HepG2 (cell line): Measurements from ENCODE around the gene BRAF. TPM values are rescaled to one million over a fixed set of nuclear protein-coding genes. Genes with fewer than 3 reads are reported as not detected.

Source experiments
- KIAA2018 ChIP-seq: sonication (generic); formaldehyde crosslinking; IDR thresholded peaks from 2 replicates; pipeline ENCODE4 v1.5.0; 2020; ENCODE audit warnings: mild to moderate bottlenecking, missing genetic modification reagents, borderline replicate concordance
- KLF13 ChIP-seq: sonication (generic); formaldehyde crosslinking; IDR thresholded peaks from 2 replicates; pipeline ENCODE4 v1.4.0; 2020; ENCODE audit warnings: mild to moderate bottlenecking, missing genetic modification reagents
- MTERF4 ChIP-seq: sonication (generic); formaldehyde crosslinking; IDR thresholded peaks from 2 replicates; pipeline ENCODE4 v1.8.0; 2023; ENCODE audit warnings: mild to moderate bottlenecking, missing genetic modification reagents
- NBN ChIP-seq: fragments of 450-650 bp; conservative IDR thresholded peaks from 2 replicates; pipeline ENCODE4 v1.6.1; 2017
- RBFOX2 ChIP-seq: fragments of 200-400 bp; formaldehyde crosslinking; IDR thresholded peaks from 2 replicates; pipeline ENCODE4 v1.6.1; 2017; ENCODE audit warnings: low read depth, mild to moderate bottlenecking, low read length
- SMAD1 ChIP-seq: sonication (generic); formaldehyde crosslinking; IDR thresholded peaks from 2 replicates; pipeline ENCODE4 v1.4.0; 2020; ENCODE audit warnings: missing genetic modification reagents, low read depth, mild to moderate bottlenecking, borderline replicate concordance
- ZNF431 ChIP-seq: sonication (generic); formaldehyde crosslinking; IDR thresholded peaks from 2 replicates; pipeline ENCODE4 v1.9.0; 2022; ENCODE audit warnings: missing genetic modification reagents, low read depth, mild to moderate bottlenecking, borderline replicate concordance
- ZNF468 ChIP-seq: sonication (generic); formaldehyde crosslinking; IDR thresholded peaks from 2 replicates; pipeline ENCODE4 v1.8.0; 2022; ENCODE audit warnings: mild to moderate bottlenecking, moderate library complexity, missing genetic modification reagents
- ZSCAN31 ChIP-seq: sonication (generic); formaldehyde crosslinking; IDR thresholded peaks from 2 replicates; pipeline ENCODE4 v1.5.0; 2020; ENCODE audit warnings: low read depth, mild to moderate bottlenecking, missing genetic modification reagents
- polyA plus RNA-seq, 8 experiments: library from polyadenylated mRNA; depleted of rRNA in 3 of 8; stranded (reverse) in 7 of 8; unstranded in 1 of 8; fragments of >200 nt; fragmentation: Illumina TruSeq in 4 of 8; extraction: Trizol in 4 of 8; gene quantifications; 2 replicates each; pipeline versions ENCODE4 v1.2.1 to v1.2.3, GENCODE V29; 2011 to 2016; ENCODE audit warnings: low read depth in 4 of 8, missing spikeins in 1 of 8, mixed read lengths in 1 of 8; ENCODE audit not compliant: insufficient read depth in 1 of 8
- total RNA-seq, 5 experiments: library from RNA; depleted of rRNA; stranded (reverse); fragments of >200 nt; fragmentation: Illumina TruSeq; extraction: Trizol; gene quantifications; 2 replicates each; pipeline ENCODE4 v1.2.3, GENCODE V29; 2016; ENCODE audit warnings: low read depth in 1 of 5
- TF ChIP-seq, protein P1 (sequence below), 2 experiments: sonication (generic) in 1 of 2; formaldehyde crosslinking in 1 of 2; IDR thresholded peaks; 2 replicates each; pipeline versions ENCODE4 v1.5.1 to v1.6.1; 2011 to 2020; ENCODE audit warnings: borderline replicate concordance in 1 of 2, low read depth in 1 of 2, low read length in 1 of 2, mild to moderate bottlenecking in 1 of 2, missing genetic modification reagents in 1 of 2, moderate library complexity in 1 of 2
- TF ChIP-seq, protein P2 (sequence below): sonication (generic); formaldehyde crosslinking; IDR thresholded peaks from 2 replicates; pipeline ENCODE4 v1.8.1; 2023; ENCODE audit warnings: mild to moderate bottlenecking, missing genetic modification reagents, borderline replicate concordance
- TF ChIP-seq, protein P3 (sequence below): sonication (generic); formaldehyde crosslinking; IDR thresholded peaks from 2 replicates; pipeline ENCODE4 v1.4.0; 2020; ENCODE audit warnings: missing genetic modification reagents, borderline replicate concordance
- TF ChIP-seq, protein P4 (sequence below): sonication (generic); formaldehyde crosslinking; IDR thresholded peaks from 2 replicates; pipeline ENCODE4 v1.4.0; 2020; ENCODE audit warnings: mild to moderate bottlenecking, missing genetic modification reagents

The BRAF gene
- total and polyA plus RNA-seq, 2 of the 13 experiments (the other 11 are each of a cell fraction or from before 2014, with no cell fraction given): 12.5 to 13.4 TPM

DNA sequence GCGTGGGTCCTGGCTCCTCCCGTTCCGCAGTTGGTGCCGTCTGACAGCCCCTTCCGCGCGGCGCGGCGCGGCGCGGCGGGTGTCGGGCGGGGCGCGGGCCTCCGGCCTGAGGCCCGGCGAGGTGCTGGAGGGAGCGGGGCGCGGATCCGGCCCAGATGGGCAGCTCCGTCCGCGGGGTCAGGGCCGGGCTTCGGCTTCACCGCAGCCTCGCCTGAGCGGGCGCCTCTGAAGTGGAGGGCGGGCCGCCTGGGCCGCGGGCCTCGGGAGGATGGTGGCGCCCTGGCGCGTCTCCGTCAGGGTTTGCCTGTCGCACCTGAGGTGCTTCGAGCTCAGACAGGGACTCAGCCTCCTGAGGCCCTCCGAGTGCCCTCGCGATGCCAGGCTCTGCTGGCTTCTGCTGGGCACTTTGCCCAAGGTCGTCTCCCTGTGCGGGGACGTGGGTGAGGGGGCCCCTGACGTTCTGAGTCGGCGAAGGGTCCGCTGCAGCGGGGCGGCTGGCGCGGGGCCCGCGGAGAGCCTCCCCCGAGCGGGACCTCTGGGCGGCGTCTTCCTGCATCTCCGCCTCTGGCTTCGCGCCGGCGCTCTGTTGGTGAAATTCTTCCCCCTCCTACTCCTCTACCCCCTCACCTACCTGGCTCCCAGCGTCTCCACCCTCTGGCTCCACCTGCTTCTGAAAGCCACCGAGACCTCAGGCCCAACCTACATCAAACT, 251.5 kb downstream of the BRAF start (continued):
- TF ChIP-seq, protein P1, sequence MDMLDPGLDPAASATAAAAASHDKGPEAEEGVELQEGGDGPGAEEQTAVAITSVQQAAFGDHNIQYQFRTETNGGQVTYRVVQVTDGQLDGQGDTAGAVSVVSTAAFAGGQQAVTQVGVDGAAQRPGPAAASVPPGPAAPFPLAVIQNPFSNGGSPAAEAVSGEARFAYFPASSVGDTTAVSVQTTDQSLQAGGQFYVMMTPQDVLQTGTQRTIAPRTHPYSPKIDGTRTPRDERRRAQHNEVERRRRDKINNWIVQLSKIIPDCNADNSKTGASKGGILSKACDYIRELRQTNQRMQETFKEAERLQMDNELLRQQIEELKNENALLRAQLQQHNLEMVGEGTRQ (IDR thresholded peaks at IDR 0.05; ENCODE audit: low read depth, low read length): no peak
- TF ChIP-seq, protein P1 (CRISPR knock-in tag; IDR thresholded peaks at IDR 0.05; ENCODE audit: borderline replicate concordance): no peak
- TF ChIP-seq KIAA2018 (CRISPR knock-in tag) (no peak), SMAD1 (no peak), KLF13 (no peak), MTERF4 (CRISPR knock-in tag) (no peak), ZSCAN31 (CRISPR knock-in tag) (peak; percentile 52; the same call in 1 of the 2 replicates), ZNF468 (CRISPR knock-in tag) (no peak), RBFOX2 (peak; percentile 67), ZNF431 (CRISPR knock-in tag) (no peak), NBN (no peak)
- TF ChIP-seq, protein P2, sequence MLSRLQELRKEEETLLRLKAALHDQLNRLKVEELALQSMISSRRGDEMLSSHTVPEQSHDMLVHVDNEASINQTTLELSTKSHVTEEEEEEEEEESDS (CRISPR knock-in tag): no peak
- TF ChIP-seq, protein P3, sequence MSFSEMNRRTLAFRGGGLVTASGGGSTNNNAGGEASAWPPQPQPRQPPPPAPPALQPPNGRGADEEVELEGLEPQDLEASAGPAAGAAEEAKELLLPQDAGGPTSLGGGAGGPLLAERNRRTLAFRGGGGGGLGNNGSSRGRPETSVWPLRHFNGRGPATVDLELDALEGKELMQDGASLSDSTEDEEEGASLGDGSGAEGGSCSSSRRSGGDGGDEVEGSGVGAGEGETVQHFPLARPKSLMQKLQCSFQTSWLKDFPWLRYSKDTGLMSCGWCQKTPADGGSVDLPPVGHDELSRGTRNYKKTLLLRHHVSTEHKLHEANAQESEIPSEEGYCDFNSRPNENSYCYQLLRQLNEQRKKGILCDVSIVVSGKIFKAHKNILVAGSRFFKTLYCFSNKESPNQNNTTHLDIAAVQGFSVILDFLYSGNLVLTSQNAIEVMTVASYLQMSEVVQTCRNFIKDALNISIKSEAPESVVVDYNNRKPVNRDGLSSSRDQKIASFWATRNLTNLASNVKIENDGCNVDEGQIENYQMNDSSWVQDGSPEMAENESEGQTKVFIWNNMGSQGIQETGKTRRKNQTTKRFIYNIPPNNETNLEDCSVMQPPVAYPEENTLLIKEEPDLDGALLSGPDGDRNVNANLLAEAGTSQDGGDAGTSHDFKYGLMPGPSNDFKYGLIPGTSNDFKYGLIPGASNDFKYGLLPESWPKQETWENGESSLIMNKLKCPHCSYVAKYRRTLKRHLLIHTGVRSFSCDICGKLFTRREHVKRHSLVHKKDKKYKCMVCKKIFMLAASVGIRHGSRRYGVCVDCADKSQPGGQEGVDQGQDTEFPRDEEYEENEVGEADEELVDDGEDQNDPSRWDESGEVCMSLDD: no peak
- TF ChIP-seq, protein P4, sequence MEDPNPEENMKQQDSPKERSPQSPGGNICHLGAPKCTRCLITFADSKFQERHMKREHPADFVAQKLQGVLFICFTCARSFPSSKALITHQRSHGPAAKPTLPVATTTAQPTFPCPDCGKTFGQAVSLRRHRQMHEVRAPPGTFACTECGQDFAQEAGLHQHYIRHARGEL: no peak
